SU-DHL-6 (cell line): ENCODE results near the gene ACOT11.

Experiments
- H2AFZ ChIP-seq: fragments of 200-600 bp; sonication (generic); 2 replicates; pipeline ENCODE4 v1.6.1; 2014; ENCODE audit warnings: low read depth, mild to moderate bottlenecking, moderate library complexity, mixed read lengths, antibody characterized with exemption, low read length; ENCODE audit not compliant: severe bottlenecking
- H3F3A ChIP-seq: fragments of 200-600 bp; shearing (Covaris generic); 2 replicates; pipeline ENCODE4 v1.6.0; 2016; ENCODE audit warnings: antibody characterized with exemption, mild to moderate bottlenecking; ENCODE audit not compliant: insufficient read depth
- H3K27ac ChIP-seq: fragments of 200-600 bp; sonication (generic); 2 replicates; pipeline ENCODE4 v1.5.1; 2016; ENCODE audit warnings: low read depth, mild to moderate bottlenecking, low read length, moderate library complexity, mixed read lengths
- H3K27me3 ChIP-seq: fragments of 200-600 bp; sonication (generic), shearing (Covaris generic); 2 replicates; pipeline ENCODE4 v1.6.0; 2014; ENCODE audit warnings: mild to moderate bottlenecking, low read length
- H3K36me3 ChIP-seq: fragments of 200-600 bp; sonication (generic); 2 replicates; pipeline ENCODE4 v1.6.1; 2014; ENCODE audit warnings: mild to moderate bottlenecking, low read length, mixed read lengths
- H3K4me2 ChIP-seq: fragments of 300-600, 200-600 bp; shearing (Covaris generic), sonication (generic); 2 replicates; pipeline ENCODE4 v1.6.0; 2014; ENCODE audit warnings: low read length, low read depth, mild to moderate bottlenecking; ENCODE audit not compliant: poor library complexity, severe bottlenecking
- H3K4me3 ChIP-seq: fragments of 200-600 bp; sonication (generic); 2 replicates; pipeline ENCODE4 v1.5.1; 2014; ENCODE audit warnings: antibody characterized with exemption, low read length, mild to moderate bottlenecking, mixed read lengths; ENCODE audit not compliant: insufficient read depth, poor library complexity, severe bottlenecking
- H3K79me2 ChIP-seq: fragments of 200-600 bp; sonication (generic); 2 replicates; pipeline ENCODE4 v1.6.1; 2014; ENCODE audit warnings: mild to moderate bottlenecking, low read length, moderate library complexity; ENCODE audit not compliant: insufficient read depth
- H3K9ac ChIP-seq: fragments of 200-600 bp; sonication (generic); 2 replicates; pipeline ENCODE4 v1.7.0; 2014; ENCODE audit warnings: mild to moderate bottlenecking, low read length
- H3K9me2 ChIP-seq: fragments of 200-600 bp; sonication (generic); replicated peaks from 2 replicates; pipeline ENCODE4 v1.6.1; 2014; ENCODE audit warnings: low read length; ENCODE audit not compliant: insufficient read depth
- H3K9me3 ChIP-seq: fragments of 200-600 bp; sonication (generic); 2 replicates; pipeline ENCODE4 v1.6.1; 2014; ENCODE audit warnings: low read length, mixed read lengths; ENCODE audit not compliant: insufficient read depth
- H4K20me1 ChIP-seq: fragments of 200-600 bp; sonication (generic); 2 replicates; pipeline ENCODE4 v1.6.1; 2014; ENCODE audit warnings: low read depth, mild to moderate bottlenecking, antibody characterized with exemption, low read length, moderate library complexity, mixed read lengths
- EZH2phosphoT487 ChIP-seq: fragments of 200-600 bp; sonication (generic), shearing (Covaris generic); conservative IDR thresholded peaks from 2 replicates; pipeline ENCODE4 v1.6.1; 2018; ENCODE audit warnings: mild to moderate bottlenecking, antibody characterized with exemption, low read length, moderate library complexity, mixed read lengths
- TF ChIP-seq, protein P1 (sequence below): fragments of 200-600 bp; sonication (generic); IDR thresholded peaks from one replicate; pipeline ENCODE4 v1.5.1; 2017; ENCODE audit warnings: antibody characterized with exemption, mild to moderate bottlenecking, low read length, moderate library complexity; ENCODE audit not compliant: insufficient read depth, poor library complexity, severe bottlenecking

Gene ACOT11

DNA sequence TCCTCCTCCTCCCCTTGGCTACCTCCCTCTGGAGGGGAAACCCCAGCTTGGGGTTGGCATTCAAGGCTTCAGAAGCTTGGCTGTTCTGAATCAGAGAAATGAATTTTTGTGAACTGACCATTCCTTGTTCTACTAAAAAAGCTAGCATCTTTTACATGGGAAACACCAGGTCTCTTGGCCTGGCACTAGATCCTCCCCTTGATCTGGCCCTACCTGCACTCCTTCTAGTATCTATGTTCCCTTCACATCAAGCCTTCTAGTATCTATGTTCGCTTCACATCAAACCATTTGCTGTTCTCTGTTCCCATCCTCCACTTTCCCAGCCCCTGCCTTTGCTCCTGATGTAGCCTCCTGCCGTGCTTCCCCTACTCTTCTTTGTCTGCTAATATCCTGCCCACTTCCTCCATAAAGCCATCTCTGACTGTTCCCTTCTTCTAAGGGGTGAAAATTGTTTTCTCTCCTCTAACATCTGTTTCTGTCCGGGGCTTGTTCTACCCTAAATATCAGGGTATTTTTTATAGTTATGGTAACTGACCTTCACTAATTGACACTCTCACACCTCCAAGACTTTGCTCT lies 49.5 kb downstream of the ACOT11 start:
- Histone ChIP-seq H3K9ac (no peak overlapping the region), H4K20me1 (no peaks in the 10 kb centered on the region), H3K9me3 (no peaks in the 10 kb centered on the region), H3K4me2 (no peak overlapping the region), H3K27ac (no peak overlapping the region), H3K27me3 (no peaks in the 10 kb centered on the region), H3K9me2 (no peaks in the 10 kb centered on the region), H3K79me2 (no peaks in the 10 kb centered on the region), H2AFZ (no peak overlapping the region), H3F3A (no peaks in the 10 kb centered on the region), H3K36me3 (no peaks in the 10 kb centered on the region), H3K4me3 (no peak overlapping the region)
- TF ChIP-seq, protein P1, sequence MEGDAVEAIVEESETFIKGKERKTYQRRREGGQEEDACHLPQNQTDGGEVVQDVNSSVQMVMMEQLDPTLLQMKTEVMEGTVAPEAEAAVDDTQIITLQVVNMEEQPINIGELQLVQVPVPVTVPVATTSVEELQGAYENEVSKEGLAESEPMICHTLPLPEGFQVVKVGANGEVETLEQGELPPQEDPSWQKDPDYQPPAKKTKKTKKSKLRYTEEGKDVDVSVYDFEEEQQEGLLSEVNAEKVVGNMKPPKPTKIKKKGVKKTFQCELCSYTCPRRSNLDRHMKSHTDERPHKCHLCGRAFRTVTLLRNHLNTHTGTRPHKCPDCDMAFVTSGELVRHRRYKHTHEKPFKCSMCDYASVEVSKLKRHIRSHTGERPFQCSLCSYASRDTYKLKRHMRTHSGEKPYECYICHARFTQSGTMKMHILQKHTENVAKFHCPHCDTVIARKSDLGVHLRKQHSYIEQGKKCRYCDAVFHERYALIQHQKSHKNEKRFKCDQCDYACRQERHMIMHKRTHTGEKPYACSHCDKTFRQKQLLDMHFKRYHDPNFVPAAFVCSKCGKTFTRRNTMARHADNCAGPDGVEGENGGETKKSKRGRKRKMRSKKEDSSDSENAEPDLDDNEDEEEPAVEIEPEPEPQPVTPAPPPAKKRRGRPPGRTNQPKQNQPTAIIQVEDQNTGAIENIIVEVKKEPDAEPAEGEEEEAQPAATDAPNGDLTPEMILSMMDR = no peak
- TF ChIP-seq EZH2phosphoT487 = no peak

DNA sequence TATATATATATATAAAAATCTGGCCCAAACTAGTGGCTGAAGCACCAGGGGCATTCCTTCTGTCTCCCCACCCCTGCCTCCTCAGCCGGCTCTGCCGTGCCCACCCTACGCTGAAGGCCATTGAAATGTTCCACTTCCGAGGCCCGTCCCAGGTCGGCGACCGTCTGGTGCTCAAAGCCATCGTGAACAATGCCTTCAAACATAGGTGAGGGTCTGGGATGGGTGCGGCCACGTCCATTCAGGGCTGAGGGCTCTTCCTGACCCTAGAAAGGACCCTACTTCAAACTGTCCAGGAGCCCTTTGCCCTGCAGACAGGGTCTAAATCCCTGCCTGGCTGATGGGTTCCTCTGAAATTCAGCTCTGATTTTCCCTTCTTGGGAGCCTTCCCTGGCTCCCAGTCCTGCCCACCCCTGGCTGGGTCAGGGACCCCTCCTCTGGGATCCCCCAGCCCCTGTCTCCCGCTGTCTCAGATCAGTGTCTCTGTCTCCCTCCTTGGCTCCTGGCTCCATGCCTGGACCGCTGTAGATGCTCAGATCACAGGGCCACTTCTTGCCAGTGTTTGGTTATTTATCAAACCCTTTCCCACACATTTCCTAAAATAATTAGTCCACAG lies 51.3 kb downstream of the ACOT11 start:
- H3K9me2 ChIP-seq = no peaks in the 10 kb centered on the region
- no peak overlapping the region for H3K4me3 ChIP-seq
- no peak overlapping the region for H3K9ac ChIP-seq
- H3K79me2 ChIP-seq = no peaks in the 10 kb centered on the region
- no peak overlapping the region for H3K27ac ChIP-seq
- TF ChIP-seq, protein P1 = no peak
- no peak for TF ChIP-seq EZH2phosphoT487
- no peak overlapping the region for H2AFZ ChIP-seq
- H3K9me3 ChIP-seq = no peaks in the 10 kb centered on the region
- no peaks in the 10 kb centered on the region for H3K27me3 ChIP-seq
- H3K36me3 ChIP-seq = no peaks in the 10 kb centered on the region
- H3K4me2 ChIP-seq = no peak overlapping the region
- no peaks in the 10 kb centered on the region for H4K20me1 ChIP-seq
- H3F3A ChIP-seq = no peaks in the 10 kb centered on the region

DNA sequence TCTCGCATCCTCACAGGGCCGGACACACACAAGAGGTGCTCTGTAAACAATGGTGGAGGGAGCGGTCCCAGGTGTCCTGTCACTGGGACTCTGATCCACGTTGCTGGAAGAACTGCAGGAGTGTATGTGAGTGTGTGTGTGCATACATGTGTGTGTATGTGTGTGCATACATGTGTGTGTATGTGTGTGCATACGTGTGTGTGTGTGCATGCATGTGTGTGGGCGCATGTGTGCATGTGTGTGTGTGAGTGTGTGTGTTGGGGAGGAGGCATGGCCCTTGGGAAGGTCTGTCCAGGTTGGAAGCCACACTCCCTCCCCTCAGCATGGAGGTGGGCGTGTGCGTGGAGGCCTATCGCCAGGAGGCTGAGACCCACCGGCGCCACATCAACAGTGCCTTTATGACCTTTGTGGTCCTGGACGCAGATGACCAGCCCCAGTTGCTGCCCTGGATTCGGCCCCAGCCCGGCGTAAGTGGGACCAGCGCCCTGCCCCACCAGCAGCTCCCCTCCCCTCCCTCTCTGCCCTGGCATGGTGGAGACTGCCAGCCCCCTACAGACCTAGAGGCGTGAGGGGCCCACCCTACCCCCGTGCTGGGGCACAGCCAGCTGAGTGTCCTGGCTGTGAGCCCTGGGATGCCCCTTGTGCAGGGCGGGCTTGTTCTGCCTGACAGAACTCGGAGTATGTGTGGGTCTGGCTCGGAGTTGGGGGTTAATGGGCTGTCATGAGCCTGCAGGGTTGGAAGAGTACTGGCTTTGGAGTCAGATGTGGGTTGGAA lies 53.1 kb downstream of the ACOT11 start:
- H3K27me3 ChIP-seq = no peaks in the 10 kb centered on the region
- H3K9me3 ChIP-seq = no peaks in the 10 kb centered on the region
- no peak overlapping the region for H3K27ac ChIP-seq
- H3K4me2 ChIP-seq = no peak overlapping the region
- no peaks in the 10 kb centered on the region for H3K36me3 ChIP-seq
- H3K9ac ChIP-seq = no peak overlapping the region
- H3K9me2 ChIP-seq = no peaks in the 10 kb centered on the region
- TF ChIP-seq EZH2phosphoT487 = no peak
- TF ChIP-seq, protein P1 = no peak
- no peak overlapping the region for H3K4me3 ChIP-seq
- no peaks in the 10 kb centered on the region for H4K20me1 ChIP-seq
- H3F3A ChIP-seq = no peaks in the 10 kb centered on the region
- H2AFZ ChIP-seq = no peak overlapping the region
- no peaks in the 10 kb centered on the region for H3K79me2 ChIP-seq
